ENCODE measurements around the gene CCDC69.

DNA sequence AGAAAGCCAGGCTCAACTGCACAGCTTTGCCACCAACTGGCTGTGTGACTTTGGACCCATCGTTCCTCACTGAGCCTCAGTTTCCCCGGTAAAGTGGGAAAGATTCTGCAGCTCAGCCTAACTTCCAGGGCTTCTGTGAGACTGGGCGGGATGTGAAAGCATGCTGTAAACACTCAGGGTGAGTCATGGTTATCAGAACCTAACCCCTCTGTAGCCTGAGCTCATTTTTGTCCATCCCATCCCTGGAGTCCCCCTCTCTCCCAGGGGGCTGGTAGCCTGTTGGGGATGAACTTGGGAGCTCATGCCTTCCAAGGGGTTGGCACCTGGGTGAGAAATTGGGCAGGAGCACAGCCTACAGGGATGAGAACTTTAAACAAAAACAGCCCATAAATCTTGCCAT is 2.3 kb downstream of the CCDC69 start:
- TF ChIP-seq POLR2A (IDR thresholded peaks at IDR 0.05; ENCODE audit: low read depth, low read length) (no peak), TAF1 (IDR thresholded peaks at IDR 0.05; ENCODE audit: borderline replicate concordance, low read depth, low read length) (no peak)
